ENCODE results near the gene LGR5.

The LGR5 gene

GRCh38 chr12:71607494-71608330 is 168.1 kb downstream of the LGR5 start:
- DNase-seq, result no peak

DNA sequence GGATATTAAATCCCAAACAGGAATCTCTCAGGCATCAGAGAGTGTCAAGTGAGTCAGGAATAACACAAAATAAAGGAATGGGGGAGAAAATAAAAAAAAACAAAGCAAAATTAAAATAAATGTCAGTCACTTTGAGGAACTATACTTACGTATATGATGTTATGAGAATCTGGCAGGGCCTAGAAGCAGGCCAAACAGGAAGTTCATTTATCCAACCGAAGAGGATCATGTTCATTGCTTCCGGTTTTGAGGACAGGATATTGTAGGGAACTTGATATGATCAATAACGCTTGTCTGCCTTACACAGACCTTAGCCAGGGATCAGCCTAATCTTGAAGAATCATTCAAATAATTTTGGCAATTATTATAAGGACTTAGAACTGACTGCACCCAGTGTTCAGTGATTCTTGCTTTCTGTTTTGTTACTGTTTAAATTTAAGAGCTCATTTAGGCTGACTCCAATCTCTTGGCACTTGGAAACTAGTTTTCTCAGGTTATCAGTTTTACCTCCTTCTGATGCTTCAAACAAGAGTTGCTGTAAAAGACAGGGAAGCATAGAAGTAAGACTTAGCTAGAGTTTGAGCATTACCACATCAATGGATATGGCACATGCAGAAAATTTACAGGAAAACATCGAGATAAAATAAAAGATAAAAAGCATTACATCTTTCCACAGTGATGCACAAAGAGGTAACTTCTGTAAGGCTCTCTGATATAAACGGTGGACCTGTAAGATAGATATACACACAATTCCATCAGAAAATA is 170.6 kb downstream of the LGR5 start:
- no peak for DNase-seq

GRCh38 chr12:71621938-71622337 is 182.3 kb downstream of the LGR5 start:
- DNase-seq, result no peak

DNA sequence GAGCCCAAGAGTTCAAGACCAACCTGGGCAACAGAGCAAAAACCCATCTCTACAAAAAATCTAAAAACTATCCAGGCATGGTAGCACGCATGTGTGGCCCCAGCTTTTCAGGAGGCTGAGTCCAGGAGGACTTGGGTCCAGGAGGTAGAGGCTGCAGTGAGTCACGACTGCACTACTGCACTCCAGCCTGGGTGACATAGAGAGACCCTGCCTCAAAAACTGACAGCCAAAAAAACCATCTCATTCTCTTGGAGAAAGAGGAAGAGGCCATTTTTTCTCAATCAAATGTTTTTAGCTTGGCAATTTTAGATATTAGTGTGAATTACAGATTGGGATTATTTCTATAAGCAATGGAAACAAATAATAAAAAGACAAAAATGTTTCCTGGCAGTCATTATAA is 185.9 kb downstream of the LGR5 start:
- DNase-seq, result no peak

- DNase-seq, result no peak
These were observed 186.5 kb downstream of the LGR5 start for GRCh38 chr12:71626098-71626497.

GRCh38 chr12:71626768-71627167 is 187.2 kb downstream of the LGR5 start:
- DNase-seq, result no peak

DNA sequence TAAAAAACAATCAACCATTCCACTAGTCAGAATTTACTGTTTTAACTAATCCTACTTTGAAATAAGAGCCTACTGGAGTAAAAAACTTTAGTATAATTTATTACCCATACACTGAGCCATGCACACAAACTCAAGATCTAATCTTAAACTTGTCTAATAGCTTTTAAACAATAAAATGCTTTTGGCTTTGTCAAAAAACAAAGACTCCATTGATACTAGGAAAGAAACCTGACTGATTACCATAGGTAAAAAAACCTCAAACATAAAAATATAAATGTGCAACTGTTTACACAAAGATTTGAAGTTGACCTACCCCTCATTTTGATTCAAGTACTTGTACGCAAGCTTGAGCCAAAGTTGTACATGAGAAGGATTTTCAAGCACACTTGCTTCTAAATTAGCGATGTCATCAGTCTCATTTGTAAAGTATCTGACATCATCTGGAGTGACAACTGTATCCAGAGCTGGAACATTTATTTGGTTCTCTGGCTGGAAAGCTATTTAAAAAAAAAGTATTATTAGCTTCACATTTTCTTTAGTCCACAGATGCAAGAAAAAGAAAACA is 187.9 kb downstream of the LGR5 start:
- DNase-seq, result no peak
